Central memory CD4-positive, alpha-beta T cell (primary cell): ENCODE data around the gene AFAP1.

ENCODE experiments used
- DNase-seq: peaks from one replicate; pipeline ENCODE4 v3.0.0; 2022

AFAP1 gene

DNA sequence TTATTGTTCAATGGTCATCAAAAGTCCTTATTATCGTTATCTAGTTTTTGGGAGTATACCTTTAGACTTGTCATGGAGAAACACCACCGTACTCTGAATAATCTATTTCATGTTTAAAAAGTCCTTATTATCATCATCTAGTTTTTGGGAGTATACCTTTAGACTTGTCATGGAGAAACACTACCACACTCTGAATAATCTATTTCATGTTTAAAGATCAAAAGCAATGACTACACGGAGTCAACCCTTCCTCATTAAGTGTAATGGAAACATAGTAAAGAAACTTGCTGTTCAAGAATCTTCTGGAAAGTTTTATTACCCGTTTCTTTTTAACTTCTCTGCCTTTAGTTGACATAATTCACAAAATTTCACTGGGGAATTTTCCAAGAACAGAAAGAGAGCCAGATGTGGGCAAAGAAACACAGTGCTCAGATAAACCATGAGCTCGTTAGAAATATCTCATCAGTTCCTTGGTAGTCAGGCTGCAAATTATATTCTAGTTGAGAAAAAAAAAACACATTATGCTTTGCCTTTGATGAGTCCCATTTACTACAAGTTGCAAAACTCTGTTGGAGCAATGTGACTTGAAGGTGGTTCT lies 158.8 kb downstream of the AFAP1 start:
- no peak for DNase-seq

DNA sequence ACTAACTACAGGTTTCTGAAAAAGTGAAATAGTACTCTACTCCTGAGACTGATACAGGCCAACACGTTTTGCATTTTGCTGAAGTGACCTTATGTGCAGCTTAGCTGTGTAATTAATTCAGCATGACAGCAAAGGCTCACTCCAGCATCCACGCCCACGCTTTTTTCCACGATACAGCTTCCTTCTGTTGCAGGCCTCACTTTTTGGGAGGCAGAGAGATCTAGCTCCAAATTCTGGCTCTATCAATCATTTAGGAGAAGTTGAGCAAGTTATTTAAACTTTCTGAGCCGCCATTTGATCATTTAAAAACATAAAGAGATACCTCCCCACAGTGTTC lies 160.3 kb downstream of the AFAP1 start:
- no peak for DNase-seq

DNA sequence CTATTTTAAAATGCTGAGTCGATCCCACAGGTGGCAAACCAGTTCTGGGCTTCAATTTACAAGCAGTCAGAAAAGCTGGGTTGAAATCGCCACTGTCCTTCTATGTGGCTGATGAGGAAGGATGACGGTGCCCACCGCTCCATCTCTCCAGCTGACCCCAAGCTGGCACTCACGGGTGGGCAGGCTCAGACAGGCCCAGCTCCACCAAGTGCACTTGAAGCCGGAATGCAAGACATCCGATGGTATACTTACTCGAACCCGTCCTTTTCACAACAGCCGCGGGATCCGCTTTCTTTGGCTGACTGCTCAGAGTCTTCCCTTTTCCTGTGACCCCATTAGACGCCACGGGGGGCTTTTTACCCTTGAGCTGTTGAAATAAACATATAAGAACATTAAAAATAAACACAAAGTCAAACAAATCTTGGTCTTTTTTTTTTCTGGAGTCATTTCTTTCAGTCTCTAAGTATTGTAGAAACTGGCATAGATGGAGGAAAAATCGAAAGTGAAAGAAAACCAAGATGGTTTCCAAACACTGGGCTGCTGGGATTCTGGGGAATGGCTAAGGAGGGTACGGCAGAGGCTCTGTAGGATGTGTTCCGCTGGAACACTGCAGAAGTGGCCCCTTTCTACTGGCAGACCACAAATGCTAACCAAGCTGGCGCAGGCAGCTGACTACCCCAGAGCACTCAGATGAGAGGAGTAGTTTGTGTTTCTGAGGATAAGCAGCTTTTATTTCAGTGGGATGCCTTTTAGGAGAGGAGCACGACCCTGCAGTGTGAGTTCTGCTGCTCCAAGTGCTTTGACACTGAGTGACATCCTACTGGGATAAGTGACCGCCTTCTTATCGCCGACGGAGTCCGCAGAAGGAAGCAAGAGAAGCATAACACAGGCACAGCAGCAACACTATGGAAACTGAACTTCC lies 160.9 kb downstream of the AFAP1 start:
- no peak for DNase-seq

DNA sequence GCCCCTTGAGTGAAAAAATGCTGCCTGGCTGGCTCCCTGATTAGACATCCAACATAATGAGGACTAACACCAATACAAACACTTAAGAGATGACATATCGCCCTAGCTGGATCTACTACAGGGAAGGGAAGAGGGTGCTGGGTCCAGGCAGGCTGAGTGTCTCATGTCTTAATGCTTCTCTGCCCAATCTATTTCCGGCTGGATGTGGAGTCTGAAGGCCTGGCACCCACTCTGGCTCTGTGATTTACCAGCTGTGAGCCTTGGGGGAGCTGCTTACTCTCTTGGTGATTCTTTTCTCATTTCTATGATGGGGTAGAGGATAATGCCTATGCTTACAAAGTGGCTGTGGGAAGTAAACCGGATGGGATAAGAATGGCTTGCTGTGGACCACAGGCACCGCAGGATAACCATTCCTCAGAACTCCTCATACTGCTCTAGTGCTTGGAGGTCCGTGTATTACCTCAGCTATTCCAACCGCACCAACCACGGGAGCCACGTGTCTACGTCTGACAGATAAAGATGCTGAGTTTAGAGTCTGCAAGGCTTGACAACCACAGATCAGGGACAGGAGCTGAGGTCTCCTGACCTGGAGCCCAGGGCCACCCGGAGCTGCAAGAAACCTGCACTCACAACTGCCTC lies 161.7 kb downstream of the AFAP1 start:
- DNase-seq: no peak

DNA sequence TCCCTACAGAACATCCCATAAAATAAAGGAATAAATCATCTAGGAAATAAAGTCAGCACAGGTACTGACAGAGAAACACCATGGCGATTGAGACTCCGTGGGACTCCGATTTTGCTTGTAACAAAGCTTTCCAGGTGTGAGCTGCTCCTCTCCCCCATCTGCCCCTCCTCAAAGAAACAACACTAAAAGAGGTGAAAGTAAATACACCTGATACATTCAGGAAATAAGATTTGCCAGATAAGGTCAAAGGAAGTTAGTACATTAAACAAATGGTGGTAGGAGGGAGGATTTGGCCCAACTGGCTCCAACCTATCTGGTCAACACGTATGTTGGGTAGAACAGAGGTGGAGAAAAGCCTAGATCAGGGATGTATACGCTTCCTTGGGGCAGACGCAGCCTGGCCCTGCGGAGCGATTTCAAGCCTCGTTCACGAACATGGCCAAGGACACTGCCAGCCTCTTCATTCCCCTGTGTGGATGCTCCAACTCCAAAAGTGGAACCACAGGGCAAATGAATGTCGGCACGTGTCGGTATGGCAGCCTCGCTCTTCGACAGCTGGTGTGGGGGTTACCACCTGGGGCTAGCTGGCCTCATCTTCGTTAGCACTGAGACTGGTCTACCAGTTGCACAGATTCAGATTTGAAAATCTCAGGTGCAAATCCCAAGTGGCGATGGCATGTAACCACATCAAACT lies 162.5 kb downstream of the AFAP1 start:
- no peak for DNase-seq

DNA sequence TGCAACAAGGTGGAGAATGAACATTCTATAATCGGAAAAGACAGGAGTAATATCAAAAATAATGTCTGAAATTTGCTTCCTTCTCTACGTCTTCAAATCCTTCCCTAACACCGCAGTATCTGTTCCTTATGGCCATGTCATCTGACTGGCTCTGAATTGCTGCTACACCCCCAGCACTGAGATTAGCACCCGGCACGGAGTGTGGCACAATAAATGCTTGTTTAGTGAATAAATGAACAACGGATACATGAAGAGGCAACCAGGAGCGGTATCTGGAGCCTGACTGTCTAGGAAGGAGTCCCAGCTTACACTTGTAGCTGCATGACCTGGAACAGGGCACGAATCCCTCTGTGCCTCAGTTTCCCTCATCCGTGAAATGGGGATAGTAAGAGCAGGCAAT lies 164.3 kb downstream of the AFAP1 start:
- no peak for DNase-seq

DNA sequence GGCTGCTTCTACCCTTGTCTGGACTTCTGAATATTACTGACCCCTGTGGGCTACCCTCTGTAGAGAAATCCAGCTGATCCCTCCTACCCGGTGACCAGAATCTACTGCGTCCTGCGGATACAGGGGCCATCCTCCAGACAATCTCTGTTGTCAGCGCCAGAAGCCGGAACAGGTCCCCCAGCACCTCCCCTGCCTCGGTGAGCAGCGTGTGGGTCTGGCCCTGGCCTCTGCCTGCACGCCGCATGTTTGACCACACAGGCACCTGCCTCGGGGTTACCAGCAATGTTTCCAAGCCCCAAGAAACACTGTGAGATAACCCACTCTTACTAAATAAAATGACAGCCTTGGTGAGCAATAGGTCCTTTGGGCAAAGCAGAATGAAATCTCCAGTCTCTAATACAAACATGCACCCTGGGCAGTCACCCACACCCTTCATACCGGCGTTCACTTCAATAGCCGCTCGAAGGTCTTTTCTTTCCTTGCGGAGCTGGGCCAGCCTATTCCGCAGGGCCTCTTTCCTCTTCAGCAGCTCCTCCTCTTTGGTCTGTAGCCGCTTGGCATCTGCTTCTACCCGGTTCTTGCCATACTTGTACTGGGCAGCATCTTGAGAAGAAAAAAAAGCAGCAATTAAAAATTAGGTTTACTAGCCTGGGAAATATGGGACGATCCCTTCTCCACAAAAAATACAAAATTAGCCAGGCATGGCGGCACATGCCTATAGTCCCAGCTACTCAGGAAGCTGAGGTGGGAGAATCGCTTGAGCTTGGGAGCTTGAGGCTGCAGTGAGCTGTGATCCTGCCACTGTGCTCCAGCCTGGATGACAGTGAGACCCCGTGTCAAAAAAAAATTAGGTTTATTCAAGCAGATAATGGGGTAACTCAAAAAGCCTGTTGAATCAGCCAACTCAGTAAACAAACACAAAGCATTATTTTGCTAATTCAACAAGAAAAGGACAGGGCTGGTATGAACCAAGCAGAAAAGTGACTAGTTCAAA lies 165.1 kb downstream of the AFAP1 start:
- DNase-seq: no peak

DNA sequence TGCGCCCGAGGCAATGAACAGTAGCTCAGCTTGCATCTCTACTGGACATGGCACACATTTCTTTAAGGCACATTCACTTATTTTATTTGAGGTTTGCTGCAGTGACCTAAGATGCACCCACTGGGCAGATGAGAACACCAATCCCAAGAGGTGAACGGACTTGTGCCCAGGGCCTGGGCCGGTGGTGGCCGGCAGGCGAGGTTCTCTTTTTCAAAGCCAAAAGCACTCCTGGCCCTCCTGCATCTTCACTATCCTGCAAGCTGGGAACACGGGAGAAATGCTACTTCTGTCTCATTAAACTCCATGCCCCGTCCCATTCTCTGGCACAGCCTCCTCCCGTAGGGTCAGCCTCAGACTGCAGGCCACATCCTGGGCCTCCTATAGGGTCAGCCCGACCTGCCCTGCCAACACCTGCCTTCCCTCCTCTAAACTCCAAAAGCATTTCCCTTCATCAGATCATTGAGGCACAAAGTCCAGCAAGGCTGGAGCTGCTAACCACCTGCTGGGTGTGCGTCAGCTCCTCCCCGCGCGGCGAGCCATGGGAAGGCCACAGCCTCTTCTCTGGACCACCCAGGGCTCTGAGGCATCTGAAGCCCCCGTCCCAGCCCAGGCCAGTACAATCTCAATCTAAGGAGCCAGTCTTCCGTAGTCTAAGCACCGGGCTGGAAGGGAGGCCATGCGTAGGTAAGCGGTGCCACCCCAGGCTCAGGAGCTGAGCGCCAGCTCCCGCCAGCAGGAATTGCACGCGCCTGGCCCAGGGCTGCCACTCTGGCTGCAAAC lies 166.1 kb downstream of the AFAP1 start:
- DNase-seq: no peak

DNA sequence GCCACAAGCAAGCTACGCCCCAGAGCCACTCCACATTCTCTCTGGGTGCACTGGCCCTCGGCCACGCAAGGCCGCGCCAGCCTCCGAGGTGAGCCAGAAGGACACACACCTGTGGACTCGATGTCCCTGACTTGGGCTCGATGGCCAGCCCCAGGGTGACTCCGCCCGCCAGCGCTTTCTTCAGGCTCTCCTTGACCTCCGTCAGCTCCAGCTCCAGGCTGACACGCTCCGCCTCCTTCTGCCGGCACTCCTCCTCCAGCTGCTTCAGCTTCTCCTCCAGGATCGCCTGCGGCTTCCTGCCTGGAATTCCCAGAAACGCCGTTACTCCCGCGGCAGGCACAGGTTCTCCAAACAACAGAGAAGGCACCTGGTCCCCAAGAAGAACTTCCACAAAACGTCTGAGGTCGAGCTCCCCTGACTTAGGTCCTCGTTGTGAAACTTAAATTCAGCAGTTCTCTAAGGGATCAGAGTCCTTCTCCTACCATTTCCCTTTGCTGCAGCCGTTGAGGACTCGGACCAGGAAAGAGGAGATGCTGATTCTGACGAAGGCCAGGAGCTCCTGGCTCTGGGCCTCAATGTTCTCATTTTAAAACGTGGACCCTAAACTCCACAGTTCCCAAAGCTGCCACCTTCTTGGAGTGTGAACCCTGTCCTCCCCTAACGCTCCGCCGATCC lies 166.8 kb downstream of the AFAP1 start:
- no peak for DNase-seq

DNA sequence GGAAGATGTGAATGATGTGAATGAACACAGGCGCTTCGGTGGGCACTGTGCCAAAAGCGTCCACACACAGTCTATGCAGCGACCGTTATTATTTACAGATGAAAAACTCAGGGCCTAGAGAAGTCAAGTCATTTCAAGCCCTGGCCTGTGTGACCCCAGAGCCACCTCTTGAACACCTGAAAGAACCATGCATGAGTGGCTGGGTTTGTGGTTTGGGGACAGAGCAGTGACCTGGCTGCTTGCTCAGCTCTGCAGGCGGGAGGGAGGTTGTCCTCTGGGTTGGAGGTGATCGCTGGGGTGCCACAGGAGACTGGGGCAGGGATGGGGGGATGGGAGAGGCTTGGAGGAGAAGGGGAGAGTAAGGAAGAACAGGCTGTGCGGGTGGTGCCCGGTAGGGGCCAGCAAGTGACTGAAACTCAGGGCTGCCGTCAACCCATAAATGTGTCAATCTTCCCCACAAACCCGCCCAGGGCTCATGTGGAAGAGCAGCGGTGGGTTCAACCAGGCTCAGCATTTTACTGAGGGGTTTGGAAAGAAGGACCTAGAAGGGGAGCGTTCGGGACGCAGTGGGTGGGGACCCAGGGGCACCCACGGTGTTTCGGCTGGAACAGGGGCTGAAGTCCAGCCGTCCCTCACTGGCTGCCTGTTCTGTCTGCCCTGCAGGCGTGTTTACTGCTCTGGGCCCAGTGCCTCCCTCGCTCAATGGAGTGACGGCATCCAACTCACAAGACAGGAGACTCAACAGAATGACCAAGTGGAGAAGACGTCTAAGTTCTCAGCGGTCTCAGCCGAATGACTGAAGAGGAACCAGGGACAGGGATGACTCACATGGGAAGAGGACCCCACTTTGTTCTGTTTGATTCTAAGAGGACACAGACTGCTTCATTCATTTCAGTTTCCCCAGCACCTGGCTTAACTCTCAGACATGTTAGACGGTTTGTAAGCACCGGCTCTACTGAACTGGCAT lies 167.8 kb downstream of the AFAP1 start:
- DNase-seq: no peak

DNA sequence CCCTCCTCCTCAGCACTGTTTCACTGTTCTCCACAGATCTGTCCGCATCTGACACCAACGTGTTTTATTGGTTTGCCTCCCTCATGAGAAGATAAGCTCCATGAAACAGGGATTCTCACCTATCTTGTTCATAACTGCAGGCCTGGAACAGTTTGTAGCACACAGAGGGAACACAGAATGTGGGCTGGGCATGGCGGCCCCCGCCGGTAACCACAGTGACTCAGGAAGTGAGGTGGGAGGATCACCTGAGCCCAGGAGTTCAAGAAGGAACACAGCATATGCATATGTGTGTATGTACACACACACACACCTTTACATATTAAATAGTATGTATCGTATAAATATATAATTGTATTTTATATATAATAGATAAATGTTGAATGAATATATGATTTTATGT lies 168.6 kb downstream of the AFAP1 start:
- DNase-seq: peak; percentile 48

DNA sequence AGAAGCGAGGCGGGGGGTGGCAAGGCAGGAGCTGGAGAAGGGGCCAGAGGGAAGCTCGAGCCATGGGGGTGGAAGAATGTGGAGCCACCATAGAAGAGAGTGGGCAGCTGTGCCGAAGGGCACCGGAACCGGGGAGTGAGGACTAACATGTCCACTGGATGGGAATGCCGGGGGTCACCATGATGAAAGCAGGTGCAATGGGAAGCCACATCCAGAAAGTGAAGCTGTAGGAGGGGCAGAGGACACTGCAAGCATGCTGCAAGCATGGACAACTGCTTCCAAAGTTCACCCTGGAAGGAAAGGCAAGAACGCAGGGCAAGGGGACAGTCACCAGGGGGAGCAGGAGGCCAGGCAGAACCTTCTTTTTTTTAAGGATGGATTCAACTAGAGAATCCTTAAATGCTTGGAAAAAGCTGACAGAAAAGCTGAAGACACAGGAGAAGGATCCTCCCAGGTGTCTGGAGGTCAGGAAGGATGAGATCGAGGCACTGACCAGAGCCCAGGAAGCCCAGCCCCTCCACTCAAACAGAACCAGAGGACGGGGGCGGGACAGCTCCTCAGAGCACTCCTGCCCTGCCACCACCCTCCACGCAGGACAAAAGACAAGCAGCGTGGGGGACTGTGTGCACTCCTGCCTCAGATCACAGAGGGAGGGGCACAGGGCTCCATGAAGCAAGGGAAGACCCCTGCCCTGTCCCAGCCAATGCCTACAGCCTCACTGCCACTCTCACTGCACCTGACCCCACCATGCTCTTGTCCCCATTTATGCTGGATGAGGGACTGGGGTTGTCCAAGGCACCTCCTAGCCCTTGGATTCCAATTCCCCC lies 169.2 kb downstream of the AFAP1 start:
- no peak for DNase-seq

DNA sequence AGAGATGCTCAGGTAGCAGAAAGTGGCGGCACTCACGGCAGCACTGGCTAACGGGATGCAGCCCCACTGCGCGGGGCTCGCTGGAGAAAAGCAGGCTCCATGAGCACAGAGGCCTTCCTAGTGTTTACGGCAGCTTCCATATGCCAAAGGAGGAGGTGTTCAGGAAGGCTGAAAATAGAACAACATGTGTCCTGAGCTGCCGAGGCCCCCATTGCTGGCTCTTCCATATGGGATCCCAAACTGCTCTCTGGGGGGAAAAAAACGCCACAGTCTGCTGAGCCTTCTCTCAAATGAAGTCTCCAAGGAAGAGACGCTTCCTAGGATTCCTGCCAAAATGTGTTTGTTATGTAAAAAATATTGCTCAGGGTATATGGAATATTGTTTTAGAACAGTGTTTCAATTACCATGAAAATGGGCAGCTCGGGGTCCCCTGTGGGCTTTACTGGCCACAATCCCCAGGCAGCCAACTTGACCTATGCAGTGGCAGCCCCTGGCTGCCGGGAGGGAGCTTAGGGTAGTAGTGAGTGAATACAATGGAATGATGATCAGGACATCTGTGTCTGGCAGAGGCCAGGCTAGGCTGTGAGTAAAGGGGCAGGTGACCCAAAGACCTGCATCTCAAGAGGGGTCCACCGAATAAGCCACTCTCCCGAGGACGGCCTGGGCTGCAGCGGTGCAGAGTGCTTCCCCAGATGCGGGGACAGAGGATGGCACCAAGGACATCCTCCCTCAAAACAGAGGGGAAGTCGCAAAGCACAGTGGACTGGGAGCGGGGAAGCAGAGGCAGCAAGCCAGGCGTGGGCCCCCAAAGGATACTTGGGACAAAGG lies 170.1 kb downstream of the AFAP1 start:
- no peak for DNase-seq

DNA sequence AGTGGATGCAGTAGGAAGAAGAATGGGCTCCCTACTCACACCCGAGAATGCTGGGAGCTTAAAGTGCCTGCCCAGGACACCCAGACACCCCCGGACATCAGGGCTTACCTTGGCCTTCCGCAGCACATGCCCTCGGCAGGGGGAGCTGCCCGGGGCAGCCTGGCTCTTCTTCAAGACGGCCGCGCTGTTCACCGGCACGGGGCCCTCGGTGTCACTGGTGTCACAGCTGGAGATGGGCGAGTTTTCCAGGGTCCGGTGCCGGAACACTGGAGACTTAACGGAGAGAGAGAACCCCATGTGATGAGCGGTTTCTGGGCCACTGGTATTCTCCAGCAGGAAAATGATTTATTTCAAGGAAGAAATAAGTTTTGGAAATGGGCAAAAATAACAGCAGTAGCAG lies 170.9 kb downstream of the AFAP1 start:
- DNase-seq: no peak

DNA sequence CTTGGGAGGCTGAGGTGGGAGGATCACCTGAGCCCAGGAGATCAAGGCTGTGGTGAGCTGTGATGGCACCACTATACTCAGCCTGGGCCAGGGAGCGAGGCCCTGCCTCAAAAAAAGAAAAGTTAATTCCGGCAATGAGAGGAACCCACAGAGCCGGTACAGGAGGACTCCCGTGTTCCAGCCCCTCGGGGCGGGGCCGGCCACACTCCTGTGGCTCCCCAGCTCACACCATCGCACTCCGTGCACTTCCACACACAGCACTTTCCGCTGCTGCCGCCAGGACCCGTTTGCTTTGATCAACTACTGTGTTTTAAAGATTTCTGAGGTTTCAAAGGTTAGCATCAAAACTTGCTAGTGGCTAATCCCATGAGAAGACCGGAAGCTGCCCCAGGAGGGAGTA lies 171.7 kb downstream of the AFAP1 start:
- DNase-seq: no peak

DNA sequence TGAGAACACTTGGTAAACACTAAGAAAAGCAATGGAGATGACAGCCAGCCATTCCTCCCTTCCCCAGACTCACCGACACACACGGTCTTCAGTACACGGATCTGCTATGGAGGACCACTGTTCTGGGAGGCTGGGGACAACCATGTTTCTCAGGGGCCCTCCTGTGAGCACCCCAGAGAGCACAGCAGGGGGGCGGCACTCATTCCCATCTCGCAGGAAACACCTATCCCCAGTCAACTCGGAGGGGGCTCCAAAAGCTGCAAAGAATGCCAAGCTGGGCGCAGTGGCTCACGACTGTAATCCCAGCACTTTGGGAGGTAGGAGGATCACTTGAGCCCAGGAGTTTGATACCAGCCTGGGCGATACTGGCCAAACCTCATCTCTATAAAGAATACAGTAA lies 172.1 kb downstream of the AFAP1 start:
- DNase-seq: no peak

DNA sequence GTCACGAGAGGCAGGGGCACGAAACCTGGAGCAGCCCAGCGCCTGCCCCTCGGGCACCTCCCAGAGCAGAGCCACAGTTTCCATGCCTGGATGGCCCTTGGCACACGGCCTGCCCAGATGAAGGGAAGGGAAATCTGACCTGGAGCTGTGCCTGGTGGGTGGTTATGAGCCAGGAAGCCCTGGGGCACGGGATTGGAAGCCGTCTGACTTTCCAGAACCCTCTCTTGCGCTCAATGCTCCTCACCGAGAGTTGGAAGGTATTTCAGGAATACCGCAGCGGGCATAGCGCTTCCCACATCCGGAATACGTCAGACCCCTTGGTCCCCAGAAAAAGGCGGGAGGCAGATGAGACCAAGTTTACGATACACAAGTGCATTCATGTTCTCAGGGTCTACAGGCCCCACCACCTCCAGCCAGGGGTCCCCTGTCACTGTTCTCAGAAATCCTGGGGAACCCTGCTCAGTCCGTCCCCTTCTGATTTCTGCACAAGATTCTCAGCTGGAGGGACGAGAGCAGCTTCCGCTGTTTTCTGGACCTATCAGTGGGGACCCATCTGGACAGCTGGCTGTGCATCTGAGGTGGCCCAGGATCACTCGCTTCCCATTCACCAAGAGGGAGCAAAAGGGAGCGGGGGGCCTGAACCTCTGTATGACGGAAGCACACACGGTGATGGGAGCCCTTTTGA lies 172.9 kb downstream of the AFAP1 start:
- DNase-seq: no peak
